RWPE2 (cell line): Measurements from ENCODE around the gene TMPRSS11D.

Source experiments
- ATAC-seq: fragments of 200-7000 bp; cut with Tn5 transposase; 3 replicates; pipeline ENCODE4 v1.9.1; 2021; ENCODE audit warnings: low read depth
- DNase-seq: peaks from one replicate; pipeline ENCODE4 v3.0.0-alpha.2; 2020; ENCODE audit warnings: low spot score
- H3K27ac ChIP-seq: fragments of 450-650 bp; 2 replicates; pipeline ENCODE4 v1.5.1; 2017; ENCODE audit warnings: mild to moderate bottlenecking; ENCODE audit not compliant: poor library complexity, severe bottlenecking
- H3K27me3 ChIP-seq: fragments of 250-450 bp; sonication (Bioruptor Pico); 2 replicates; pipeline ENCODE4 v1.5.1; 2021; ENCODE audit warnings: mild to moderate bottlenecking, moderate library complexity; ENCODE audit not compliant: insufficient read depth, poor library complexity, severe bottlenecking
- H3K36me3 ChIP-seq: fragments of 250-450 bp; sonication (Bioruptor Pico); 2 replicates; pipeline ENCODE4 v1.5.1; 2020; ENCODE audit warnings: low read depth, mild to moderate bottlenecking, moderate library complexity
- H3K4me1 ChIP-seq: fragments of 250-450 bp; sonication (Bioruptor Pico); 2 replicates; pipeline ENCODE4 v1.5.1; 2021; ENCODE audit warnings: mild to moderate bottlenecking, moderate library complexity; ENCODE audit not compliant: insufficient read depth, poor library complexity, severe bottlenecking
- H3K4me3 ChIP-seq: fragments of 250-450 bp; sonication (Bioruptor Pico); 2 replicates; pipeline ENCODE4 v1.5.1; 2021; ENCODE audit warnings: mild to moderate bottlenecking, moderate library complexity; ENCODE audit not compliant: severe bottlenecking
- H3K9me3 ChIP-seq: fragments of 250-450 bp; sonication (Bioruptor Pico); 2 replicates; pipeline ENCODE4 v1.5.1; 2021; ENCODE audit warnings: mild to moderate bottlenecking, moderate library complexity; ENCODE audit not compliant: severe bottlenecking
- CTCF ChIP-seq: fragments of 450-650 bp; IDR thresholded peaks from one replicate; pipeline ENCODE4 v1.5.1; 2017; ENCODE audit warnings: mild to moderate bottlenecking, moderate library complexity; ENCODE audit not compliant: poor library complexity, severe bottlenecking

The TMPRSS11D gene

GRCh38 chr4:67892905-67893304, 9.1 kb upstream of the TMPRSS11D start:
- Histone ChIP-seq H3K9me3 (no peaks in the 10 kb centered on the region), H3K27ac (no peak overlapping the region), H3K4me3 (no peak overlapping the region), H3K4me1 (peaks cover 6% of the 10 kb centered on the region), H3K27me3 (no peaks in the 10 kb centered on the region), H3K36me3 (no peaks in the 10 kb centered on the region)
- ATAC-seq (no peak), DNase-seq (no peak)
- TF ChIP-seq CTCF = no peak

- ATAC-seq (peak; percentile 83), DNase-seq (no peak)
- Histone ChIP-seq H3K27me3 (no peaks in the 10 kb centered on the region), H3K27ac (no peak overlapping the region), H3K4me1 (peaks cover 7% of the 10 kb centered on the region), H3K4me3 (no peak overlapping the region), H3K36me3 (no peaks in the 10 kb centered on the region), H3K9me3 (no peaks in the 10 kb centered on the region)
- TF ChIP-seq CTCF = no peak
Observed at GRCh38 chr4:67892253-67892652, 8.5 kb upstream of the TMPRSS11D start.

- Histone ChIP-seq H3K4me1 (peaks cover 13% of the 10 kb centered on the region), H3K9me3 (no peaks in the 10 kb centered on the region), H3K4me3 (no peak overlapping the region), H3K27me3 (no peaks in the 10 kb centered on the region), H3K27ac (no peak overlapping the region), H3K36me3 (no peaks in the 10 kb centered on the region)
- DNase-seq (no peak), ATAC-seq (no peak)
- TF ChIP-seq CTCF = no peak
Observed at GRCh38 chr4:67891645-67892044, 7.8 kb upstream of the TMPRSS11D start.

- H3K27ac ChIP-seq = peak overlapping the region; percentile 98
- H3K4me1 ChIP-seq = peaks cover 29% of the 10 kb centered on the region
- H3K4me3 ChIP-seq = no peak overlapping the region
- ATAC-seq (peak; percentile 53), DNase-seq (no peak)
- no peak for TF ChIP-seq CTCF
- no peaks in the 10 kb centered on the region for H3K27me3 ChIP-seq
- no peaks in the 10 kb centered on the region for H3K36me3 ChIP-seq
- H3K9me3 ChIP-seq = no peaks in the 10 kb centered on the region
Observed at GRCh38 chr4:67886281-67886680, 2.5 kb upstream of the TMPRSS11D start.

GRCh38 chr4:67885762-67886161, 2.0 kb upstream of the TMPRSS11D start:
- Histone ChIP-seq H3K4me1 (peaks cover 29% of the 10 kb centered on the region), H3K27ac (peak overlapping the region; percentile 98), H3K4me3 (no peak overlapping the region), H3K27me3 (no peaks in the 10 kb centered on the region), H3K36me3 (no peaks in the 10 kb centered on the region), H3K9me3 (no peaks in the 10 kb centered on the region)
- TF ChIP-seq CTCF = no peak
- ATAC-seq = peak; percentile 99
- peak; percentile 77 for DNase-seq
